GM21360 (cell line): ENCODE data around the gene INPP5A.

Source experiments
- ATAC-seq: cut with Tn5 transposase; IDR thresholded peaks from one replicate; pipeline ENCODE4 v1.9.1; 2021; ENCODE audit warnings: mild to moderate bottlenecking, moderate library complexity; ENCODE audit not compliant: unreplicated experiment

The INPP5A gene

DNA sequence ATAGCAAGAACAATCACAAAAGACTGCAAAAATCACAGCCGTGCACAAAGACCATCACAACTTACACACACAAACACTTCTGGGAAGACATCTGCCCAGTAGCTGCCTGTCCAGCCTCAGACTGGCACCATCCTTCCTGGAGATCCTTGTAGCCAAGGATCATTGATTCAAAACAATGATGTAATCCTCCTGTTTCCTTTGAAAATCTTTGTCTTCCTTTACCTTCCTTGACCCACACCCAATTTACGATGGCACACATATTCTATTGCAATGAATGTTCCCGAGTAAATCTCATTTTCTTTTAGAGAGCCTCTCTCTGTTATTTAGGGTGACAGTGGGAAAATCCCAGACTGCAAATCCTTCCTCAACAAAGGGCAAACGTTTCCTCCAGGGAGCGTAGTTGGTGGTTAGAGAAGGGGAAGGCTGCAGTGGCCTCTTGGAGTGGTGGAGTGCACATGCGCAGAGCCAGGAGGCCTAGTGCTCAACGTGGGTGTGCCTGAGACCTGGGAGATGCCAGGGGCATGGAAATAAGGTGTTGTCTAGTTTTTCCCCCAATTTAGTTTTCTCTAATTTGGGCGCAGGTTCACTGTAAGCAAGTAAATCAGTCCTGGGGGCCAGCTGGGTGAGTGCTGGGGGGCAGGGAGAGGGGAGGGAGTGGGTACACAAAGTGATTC lies 3.1 kb upstream of the INPP5A start:
- ATAC-seq: no peak

- no peak for ATAC-seq
Observed at GRCh38 chr10:132535065-132535651, 2.4 kb upstream of the INPP5A start.

DNA sequence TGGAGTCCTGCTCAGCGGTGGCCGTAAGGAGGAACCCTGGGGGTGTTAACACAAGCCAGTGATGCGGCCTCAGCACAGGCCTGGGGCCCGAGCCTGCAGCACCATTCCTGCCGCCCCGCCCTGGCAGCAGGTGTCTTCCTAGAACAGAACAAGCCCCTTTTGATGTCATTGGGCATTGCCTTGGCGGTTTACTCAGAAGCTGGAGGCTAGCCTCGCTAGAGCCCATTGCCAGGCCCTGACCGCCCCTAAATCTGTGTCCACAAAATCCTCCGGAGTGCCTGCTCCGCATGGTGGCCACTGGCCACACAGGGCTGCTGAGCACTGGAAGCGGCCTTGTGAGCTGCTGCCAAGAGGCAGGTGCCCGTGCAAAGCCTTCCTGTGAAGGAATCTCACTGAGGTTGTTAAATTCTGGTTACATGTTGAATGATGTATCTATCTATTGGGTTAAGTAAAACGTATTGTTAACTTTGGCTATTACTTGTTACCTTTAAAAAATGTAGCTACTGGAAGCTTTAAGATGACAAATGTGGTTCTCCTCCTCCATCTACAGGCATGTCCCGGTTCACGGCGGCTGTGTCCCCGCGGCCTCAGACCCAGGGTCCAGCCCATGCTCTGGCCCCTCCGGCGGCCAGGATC lies 1.2 kb upstream of the INPP5A start:
- ATAC-seq: no peak

GRCh38 chr10:132536877-132537683 lies 507 bp upstream of the INPP5A start:
- ATAC-seq: peak; percentile 82

- ATAC-seq: no peak
Observed at GRCh38 chr10:132538031-132538789, 623 bp downstream of the INPP5A start.

DNA sequence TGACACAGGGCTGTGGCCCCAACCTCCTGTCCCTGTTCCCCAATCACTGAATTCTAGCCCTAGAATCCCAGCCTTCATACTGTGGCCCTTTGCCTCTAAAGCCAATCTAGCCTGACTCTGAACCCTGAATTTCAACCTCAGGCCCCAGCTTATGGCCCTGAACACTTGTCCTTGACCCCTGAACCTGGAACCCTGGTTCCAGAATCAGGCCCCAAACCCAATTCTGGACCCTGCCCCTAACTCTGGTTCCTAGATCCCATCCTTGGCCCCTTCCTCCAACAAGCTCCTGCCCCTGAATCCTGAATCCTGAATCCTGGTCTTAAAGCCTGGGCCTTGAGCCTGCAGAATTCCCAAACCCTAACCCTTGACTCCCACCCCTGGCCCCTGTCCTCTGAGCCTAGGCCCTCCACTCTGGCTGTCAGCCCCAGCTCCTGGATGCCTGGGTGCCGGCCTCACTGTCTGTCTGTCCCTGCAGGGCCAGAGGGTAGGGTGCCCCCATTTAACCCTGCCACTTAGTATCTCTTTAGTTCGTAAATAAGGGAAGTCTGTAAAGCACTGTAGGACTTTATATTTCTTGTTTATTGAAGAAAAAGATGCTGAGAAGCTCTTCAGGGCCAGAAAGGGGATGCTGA lies 1.3 kb downstream of the INPP5A start:
- no peak for ATAC-seq

DNA sequence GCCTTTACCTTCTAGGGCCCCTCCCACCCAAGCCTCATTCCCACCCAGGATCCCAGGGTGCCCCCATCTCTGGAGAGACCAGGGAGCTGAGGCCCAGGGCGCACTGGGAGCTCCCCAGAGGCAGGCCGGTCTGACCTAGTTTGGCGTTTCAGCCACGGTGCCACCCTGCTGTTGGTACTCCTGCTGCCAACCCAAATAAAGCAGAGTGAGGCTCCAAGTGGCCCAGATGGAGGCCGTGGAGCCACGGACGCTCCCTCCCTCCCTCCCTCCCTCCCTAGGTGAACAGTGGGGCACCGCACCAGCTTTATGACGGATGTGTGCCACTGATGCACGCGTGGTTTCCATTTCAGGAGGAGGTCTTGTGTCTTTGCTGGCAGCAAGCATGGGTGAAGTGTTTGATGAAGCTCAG lies 1.8 kb downstream of the INPP5A start:
- no peak for ATAC-seq

DNA sequence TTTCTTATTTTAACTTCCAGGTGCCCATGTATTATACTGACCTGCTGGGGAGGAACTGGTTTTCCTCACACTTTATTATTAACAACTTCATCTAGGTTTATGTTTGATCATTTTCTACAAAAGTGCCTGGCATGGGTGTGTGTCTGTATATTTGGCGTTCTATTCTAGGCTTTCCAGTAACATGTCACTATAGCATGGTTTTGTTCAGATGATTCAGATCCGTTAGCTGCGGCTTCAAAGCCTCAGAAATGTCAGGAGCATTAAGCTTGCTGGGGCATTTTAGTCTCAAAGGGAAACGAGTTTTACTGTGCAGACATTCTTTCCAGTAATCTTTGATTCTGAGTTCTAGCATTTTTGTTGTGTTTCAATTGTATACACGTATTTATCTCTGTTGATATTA lies 2.3 kb downstream of the INPP5A start:
- no peak for ATAC-seq

DNA sequence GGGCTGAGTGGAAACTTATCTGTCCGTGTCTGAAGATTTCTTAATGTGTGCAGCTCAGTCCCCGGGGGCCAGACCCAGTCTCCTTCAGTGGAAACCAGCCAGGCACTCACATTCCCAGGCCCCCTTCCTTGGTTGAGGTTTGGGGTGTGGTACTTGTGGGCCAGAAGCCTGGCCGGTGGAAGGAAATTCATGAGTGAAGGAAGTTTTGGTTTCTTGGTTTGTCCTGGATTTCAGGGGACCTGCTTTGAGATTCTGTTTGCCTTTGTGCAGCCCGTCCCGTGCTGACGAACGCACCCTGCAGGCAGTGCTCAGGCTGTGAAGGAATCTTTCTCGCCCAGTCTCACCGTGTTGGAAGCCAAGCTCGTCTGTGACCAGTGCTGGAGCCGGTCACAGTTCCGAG lies 2.9 kb downstream of the INPP5A start:
- no peak for ATAC-seq

DNA sequence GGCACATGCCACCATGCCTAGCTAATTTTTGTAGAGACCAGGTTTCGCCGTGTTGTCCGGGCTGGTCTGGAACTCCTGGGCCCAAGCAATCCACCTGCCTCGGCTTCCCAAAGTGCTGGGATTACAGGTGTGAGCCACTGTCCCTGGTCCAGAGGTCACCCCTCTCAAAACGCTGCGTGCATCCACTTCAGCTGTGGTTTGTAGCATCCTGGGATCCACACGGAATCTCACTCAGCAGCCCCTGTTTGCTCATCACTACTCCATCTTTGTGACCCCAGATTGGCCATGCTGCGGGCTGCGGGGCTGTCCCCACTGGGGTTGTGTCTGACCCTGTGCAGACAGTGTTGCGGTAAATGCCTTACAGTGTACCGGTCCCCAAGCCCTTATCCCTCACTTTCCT lies 3.5 kb downstream of the INPP5A start:
- ATAC-seq: no peak

GRCh38 chr10:132541601-132542011 lies 4.0 kb downstream of the INPP5A start:
- ATAC-seq: no peak

DNA sequence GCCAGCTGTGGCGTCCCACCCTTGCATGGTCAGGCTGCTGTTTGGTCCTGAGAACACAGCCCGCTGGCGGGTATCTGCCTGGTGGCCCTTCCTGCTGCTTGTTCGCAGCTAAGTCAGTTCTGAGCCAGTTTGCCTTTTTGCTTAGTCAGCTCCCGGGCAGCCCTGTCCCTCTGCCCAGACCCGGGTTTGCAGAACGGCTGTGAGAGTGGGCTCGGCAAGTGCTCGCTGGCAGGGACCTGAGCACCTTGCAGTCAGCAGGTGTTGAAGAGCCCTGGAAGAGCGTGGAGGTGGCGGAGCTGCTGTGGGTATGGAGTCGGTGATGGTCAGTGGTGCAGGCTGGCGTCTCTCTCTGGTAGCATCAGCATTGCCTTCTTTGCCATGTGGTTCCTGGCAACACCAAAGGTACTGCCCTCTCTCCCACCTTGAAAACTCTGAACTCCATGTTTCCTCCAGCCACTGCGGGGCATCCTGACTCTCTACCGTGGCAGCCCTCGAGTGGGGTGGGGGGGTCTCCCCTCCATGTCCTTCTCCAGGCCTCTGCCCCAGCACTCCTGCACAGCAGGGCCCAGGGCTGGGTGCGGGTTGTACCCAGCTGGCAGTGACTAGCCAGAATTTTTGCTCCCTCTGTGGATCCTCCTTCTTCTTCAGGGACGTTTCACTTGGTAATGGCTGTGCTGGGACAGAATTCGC lies 4.6 kb downstream of the INPP5A start:
- ATAC-seq: no peak

DNA sequence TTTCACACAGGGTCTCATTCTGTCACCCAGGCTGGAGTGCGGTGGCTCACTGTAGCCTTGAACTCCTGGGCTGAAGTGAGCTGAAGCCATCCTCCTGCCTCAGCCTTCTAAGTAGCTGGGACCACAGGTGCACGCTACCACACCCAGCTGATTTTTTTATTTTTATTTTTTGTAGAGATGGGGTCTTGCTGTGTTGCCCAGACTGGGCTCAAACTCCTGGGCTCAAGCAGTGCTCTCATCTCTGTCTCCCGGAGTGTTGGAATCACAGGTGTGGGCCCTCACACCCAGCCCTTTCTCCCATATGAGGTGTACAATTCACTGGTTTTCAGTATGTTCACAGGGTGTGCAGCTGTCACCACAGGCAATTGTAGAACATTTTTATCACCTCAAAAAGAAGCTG lies 5.2 kb downstream of the INPP5A start:
- no peak for ATAC-seq

GRCh38 chr10:132543916-132544743 lies 6.5 kb downstream of the INPP5A start:
- ATAC-seq: no peak

DNA sequence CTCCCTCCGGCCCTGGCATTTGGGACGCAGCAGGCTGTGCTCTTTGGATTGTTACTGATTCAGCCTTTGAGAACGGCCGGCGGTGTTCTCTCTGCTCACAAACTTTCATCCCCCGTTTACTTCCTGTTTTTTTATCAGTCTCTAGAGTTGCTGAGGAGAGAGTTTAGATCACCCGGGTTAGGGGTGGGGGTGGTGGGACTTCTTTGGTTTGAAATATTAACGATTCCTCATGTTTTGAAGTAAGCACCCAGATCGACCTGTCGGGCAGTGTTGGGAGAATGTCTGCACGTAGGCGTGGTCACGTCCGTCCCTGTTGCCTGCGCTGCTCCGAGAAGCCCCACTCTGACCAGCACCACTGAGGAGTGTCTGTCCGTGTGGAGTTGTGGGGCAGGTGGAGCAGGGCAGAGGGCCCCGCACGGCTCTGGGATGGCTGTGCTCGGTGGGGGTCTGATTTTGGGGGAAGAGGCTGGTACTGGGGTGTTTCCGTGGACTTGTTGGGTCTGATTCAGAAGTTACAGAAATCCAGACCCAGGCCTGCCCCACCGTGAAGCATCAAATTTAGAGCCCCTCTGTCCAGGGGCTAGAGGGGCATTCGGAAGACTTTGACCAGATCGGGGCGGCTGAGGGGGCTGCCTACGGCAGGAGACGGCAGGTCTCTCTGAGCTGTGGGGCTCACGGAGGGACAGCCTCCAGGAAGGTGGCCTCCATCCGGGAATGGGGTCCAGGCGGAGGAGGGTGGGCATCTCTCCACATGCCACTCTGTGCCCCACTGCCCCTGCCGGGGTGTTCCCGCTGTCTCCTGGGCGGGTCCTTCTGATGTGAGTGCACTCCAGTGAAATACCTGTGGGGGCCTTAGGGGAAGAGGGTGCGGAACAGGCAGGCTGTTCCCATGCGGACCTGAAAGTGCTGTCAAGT lies 7.4 kb downstream of the INPP5A start:
- no peak for ATAC-seq

- ATAC-seq: no peak
Observed at GRCh38 chr10:132545659-132546367, 8.2 kb downstream of the INPP5A start.
